Umbilical cord (tissue), 2 donors: ENCODE results near the gene ENDOU. TPM values are rescaled to one million over a fixed set of nuclear protein-coding genes. Genes with fewer than 3 reads are reported as not detected.

ENCODE experiments used
- DNase-seq: peaks from one replicate; pipeline ENCODE4 v3.0.0-alpha.2; 2015; ENCODE audit warnings: low spot score
- total RNA-seq: library from RNA; depleted of rRNA; stranded (reverse); fragments of >200 nt; gene quantifications from one replicate; pipeline ENCODE4 v1.2.3, GENCODE V29; 2014; ENCODE audit warnings: low replicate concordance; ENCODE audit not compliant: insufficient read depth

The ENDOU gene
- total RNA-seq: 2.9 TPM

DNA sequence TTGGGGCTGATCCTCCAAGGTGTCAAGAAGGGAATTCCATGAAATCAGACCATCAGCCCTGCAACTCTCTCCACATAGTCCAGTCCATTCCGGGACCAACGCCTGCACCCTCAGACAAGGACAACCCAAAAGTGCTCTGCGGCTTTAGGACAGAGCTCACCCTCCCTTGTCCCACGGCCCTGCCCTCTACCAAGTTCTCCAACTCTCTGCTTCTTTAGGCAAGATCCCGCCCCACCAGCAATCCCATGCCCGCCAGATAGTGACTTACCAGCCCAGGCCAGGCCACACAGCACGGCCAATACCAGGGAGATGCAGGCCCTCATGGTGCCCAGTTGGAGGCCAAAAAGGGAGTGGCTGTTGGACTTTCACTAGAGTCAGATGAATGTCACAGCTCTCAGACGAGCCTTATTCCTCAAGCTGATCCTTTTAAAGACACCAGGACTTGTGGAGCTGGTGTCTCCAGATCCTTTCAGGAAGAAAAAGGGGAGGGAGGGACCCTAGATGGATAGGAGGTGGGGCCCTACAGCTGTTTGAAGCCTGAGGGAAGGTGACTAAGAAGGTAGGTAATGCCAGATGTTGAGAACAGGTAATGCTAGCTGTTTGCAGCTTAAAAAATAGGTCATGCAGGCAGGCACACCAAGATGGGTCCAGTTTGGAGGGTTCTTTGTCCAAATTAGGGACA lies at the start of gene ENDOU:
TSS of gene ENDOU (minus strand) at position 400 of the 682 bp plus-strand sequence. CDS start at position 323, 77 bp downstream.
- no peak for DNase-seq

DNA sequence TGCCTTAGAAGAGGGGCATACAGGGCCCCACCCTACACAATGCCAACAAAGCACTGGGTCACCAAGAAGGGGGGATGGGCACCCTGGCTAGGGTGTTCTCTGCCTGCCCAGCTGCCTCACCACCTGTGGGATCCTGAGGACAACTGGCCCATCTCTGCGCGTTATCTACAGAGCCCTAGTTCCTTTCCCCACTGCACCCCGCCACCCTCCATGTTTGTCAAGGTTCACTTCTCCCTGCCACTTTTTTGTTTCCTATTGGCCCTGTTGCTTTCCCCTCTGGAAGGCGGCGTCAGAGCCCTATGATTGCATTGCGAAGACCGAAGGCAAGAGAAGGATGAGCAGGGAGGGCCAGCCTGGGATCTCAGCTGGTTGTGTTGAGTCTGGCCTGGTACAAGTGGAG lies 49.4 kb upstream of the ENDOU start:
- DNase-seq: no peak

GRCh38 chr12:47773858-47774580 lies 48.7 kb upstream of the ENDOU start:
- no peak for DNase-seq

DNA sequence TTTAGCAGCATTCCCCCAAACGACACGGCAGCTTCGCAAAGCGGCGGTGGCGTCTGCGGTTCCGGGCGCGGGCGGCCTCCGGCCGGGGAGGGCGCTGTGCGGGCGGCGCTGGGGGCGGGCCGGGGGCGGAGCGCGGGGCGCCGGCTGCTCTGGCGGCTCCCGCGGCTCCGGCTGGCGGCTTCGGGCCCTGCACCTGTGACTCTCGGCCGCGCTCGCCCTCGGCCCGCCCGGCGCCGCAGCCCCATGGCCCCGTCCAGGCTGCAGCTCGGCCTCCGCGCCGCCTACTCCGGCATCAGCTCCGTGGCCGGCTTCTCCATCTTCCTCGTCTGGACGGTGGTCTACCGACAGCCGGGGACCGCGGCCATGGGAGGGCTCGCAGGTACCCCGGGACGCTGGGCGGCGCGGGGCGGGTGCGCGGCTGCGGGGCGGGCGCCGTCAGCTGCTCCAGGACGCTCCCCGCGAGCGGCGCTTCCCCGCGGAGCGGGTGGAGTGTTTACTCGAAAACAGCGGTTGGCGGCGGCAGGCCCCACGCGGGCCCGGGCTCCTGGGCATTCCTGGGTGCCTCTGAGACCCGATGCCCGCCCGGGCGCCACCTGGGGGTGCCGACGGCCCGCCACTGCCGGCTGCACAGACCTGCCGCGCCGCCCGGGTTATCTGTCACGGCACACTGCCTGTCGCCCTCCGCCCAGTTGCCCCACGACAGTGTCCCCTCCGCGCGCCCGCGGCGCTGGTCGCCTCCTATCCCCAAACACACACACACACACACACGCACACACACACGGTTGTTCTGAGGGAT lies 48.0 kb upstream of the ENDOU start, which contains the start of gene SLC48A1:
TSS of gene SLC48A1 (plus strand) at position 177 of the 796 bp plus-strand sequence. CDS start at position 244, 67 bp downstream.
- DNase-seq: peak; percentile 63

GRCh38 chr12:47772738-47773061 lies 47.4 kb upstream of the ENDOU start:
- no peak for DNase-seq

DNA sequence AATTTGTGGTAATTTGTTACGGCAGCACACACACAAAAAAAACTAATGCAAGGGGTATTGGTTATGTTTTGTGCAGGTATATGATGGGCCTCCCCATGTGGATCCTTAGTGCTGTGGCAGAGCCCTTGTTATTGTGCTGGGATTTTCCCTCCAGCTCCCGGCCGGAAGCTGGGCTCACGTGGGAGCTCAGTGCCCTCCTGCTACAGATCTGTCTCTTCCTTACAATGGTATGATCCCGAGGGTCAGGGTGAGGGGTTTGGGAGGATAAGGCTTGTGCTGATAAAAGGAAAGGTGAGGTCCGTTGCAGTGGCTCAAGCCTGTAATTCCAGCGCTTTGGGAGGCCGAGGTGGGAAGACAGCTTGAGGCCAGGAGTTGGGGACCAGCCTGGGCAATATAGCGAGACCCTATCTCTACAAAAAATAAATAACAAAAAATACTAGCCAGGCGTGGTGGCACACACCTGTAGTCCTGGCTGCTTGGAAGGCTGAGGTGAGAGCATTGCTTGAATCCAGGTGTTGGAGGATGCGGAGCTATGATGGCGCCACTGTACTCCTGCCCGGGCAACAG lies 46.9 kb upstream of the ENDOU start:
- DNase-seq: no peak

DNA sequence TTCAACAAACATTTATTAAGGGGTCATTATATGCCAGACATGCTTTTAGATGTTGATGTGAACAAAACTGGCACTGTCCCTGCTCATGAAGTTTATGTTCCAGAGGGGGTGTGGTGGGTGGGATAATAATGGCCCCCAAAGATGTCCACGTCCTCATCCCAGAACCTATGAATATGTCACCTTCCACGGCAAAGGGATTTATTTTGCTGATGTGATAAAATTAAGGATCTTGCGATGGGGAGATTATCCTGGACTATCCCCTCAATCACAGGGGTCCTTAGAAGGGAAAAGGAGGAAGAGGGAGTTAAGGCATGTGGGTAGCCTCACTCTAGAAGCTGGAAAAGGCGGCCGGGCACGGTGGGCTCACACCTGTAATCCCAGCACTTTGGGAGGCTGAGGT lies 46.0 kb upstream of the ENDOU start:
- no peak for DNase-seq

GRCh38 chr12:47770086-47770726 lies 44.9 kb upstream of the ENDOU start:
- no peak for DNase-seq

DNA sequence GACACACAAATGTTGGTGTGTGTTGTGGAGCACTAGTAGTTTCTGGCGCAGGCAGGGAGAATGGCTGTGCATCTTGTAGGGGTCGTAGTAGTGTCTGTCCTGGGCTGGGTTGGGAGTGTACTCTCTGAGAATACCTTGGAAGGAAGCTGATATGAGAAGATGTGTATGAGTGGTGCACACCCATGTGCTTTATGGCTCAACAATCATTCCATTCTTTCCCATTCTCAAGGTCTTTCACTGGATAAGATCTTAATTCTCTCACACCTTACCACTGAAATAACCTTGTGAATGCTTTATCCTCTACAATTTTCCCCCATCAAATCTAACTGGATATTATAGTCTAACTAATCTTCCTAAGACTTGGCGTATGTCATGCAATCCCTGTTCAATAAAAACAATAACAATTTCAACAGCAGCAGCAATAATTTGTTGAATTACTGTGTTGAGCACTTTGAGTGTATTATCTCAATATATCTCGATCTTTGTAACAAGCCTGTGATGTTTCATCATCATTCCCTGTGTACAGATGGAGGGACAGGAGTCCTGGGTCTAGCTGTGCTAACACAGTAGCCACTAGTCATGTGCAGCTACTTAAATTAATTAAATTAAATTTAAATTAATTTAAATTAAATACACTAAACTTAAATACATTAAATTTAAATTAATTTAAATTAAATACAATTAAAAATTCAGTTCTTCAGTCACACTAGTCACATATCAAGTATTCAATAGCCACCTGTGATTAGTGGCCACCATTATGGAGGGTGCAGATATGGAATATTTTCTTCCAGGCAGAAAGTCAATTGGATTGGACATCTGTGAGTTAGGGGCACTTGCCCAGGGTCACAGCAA lies 44.2 kb upstream of the ENDOU start:
- no peak for DNase-seq

GRCh38 chr12:47768323-47768811 lies 43.1 kb upstream of the ENDOU start:
- no peak for DNase-seq

GRCh38 chr12:47767216-47767724 lies 42.0 kb upstream of the ENDOU start:
- DNase-seq: no peak

GRCh38 chr12:47766502-47767215 lies 41.4 kb upstream of the ENDOU start:
- no peak for DNase-seq

DNA sequence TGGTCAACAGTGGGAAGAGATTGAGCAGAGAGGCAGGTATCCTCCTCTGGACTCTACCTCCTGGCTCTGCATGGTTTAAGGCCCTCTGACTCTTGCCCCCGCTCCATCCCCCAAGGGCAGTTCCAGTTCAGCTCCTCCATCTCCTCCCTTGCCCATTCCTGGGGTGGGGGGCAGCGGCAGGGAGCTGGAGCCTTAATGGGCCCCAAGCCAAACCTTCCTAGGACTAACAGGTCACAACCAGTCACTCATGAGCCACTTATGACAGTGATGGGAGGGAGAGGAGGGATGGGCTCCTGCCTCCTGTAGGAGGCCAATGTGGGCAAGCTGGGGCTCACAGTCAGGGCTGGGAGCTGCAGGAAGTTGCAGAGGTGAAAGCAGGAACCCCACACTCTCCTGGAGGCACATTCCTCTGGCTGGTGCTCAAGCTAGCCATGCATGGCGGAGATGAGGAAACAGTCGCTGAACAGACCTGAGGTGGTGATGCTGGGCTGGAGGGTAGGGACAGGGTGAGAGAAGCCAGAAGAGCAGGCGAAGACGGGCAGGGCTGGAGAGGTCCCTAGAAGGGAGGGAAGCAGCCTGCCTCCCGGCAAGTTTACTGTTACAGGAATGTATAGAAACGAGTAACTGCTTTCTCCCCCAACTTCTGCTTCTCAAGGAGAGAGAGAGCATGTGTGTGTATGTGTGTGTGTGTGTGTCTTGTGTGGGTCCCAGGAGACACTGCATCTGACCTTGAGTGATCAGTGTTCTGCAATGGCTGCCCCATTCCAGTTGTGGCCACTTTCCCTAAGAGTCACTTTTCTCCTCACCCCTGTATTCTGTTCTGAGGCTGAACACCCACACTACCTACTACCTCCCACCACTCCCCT lies 38.4 kb upstream of the ENDOU start:
- DNase-seq: no peak

DNA sequence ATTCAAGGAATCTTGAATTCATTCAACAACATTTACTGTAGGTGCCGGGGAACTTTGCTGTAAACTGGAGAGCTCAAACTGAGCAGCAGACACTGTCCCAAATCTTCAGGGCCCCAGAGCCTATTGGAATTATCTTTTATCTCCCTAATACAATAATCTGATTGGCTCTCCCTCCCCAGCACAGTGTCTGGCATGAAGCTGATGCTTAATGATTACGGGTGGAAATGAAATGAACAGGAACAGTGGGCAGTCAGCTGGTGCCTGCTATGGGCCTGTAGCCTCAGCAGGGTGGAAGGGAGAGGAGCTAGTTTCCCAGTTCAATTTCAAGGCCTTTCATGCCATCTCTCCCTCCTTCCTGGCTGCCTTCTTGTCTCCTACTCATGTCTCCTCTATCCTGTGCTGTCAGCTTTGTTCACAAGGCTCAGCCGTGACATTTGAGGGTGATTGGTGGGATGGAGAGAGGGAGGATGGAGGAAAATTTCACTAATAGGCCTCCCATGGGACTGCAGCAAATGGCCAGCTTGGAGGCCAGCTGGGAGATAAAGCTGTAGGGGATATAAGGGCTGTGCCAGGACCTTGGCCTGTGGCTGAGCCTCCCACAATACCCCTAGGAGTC lies 37.7 kb upstream of the ENDOU start:
- DNase-seq: no peak

- peak; percentile 90 for DNase-seq
These were observed 33.8 kb upstream of the ENDOU start, which contains the start of gene RAPGEF3 for GRCh38 chr12:47758834-47759690. TSS of gene RAPGEF3 (minus strand) at chr12:47758880. CDS start at chr12:47758556, 324 bp downstream.

GRCh38 chr12:47758584-47758833 lies 33.2 kb upstream of the ENDOU start:
- no peak for DNase-seq
